GM12873 (cell line): ENCODE measurements around the gene GPR143.

Experiments used
- CTCF ChIP-seq: IDR thresholded peaks from 2 replicates; pipeline ENCODE4 v1.5.1; 2012; ENCODE audit warnings: low read depth, mild to moderate bottlenecking, moderate library complexity, low read length, control low read depth; ENCODE audit not compliant: insufficient read depth; ENCODE audit errors: missing control alignments

The GPR143 gene

GRCh38 chrX:9758021-9758638 lies 7.5 kb downstream of the GPR143 start:
- TF ChIP-seq CTCF = no peak

- no peak for TF ChIP-seq CTCF
These were observed 8.3 kb downstream of the GPR143 start for GRCh38 chrX:9757366-9757765.

GRCh38 chrX:9749146-9749692 lies 16.4 kb downstream of the GPR143 start:
- no peak for TF ChIP-seq CTCF

GRCh38 chrX:9747644-9748043 lies 18.0 kb downstream of the GPR143 start:
- TF ChIP-seq CTCF = no peak

GRCh38 chrX:9746148-9746888 lies 19.3 kb downstream of the GPR143 start:
- no peak for TF ChIP-seq CTCF

GRCh38 chrX:9745417-9746115 lies 20.1 kb downstream of the GPR143 start:
- no peak for TF ChIP-seq CTCF

GRCh38 chrX:9739130-9739529 lies 26.5 kb downstream of the GPR143 start:
- no peak for TF ChIP-seq CTCF
